SH-SY5Y (cell line): ENCODE measurements around the gene KRTAP2-1.

Experiments used
- GATA2 ChIP-seq: IDR thresholded peaks from 2 replicates; pipeline ENCODE4 v1.6.1; 2011; ENCODE audit warnings: mild to moderate bottlenecking, low read depth, low read length
- GATA3 ChIP-seq: IDR thresholded peaks from 2 replicates; pipeline ENCODE4 v1.6.1; 2011; ENCODE audit warnings: low read depth, mild to moderate bottlenecking, low read length, moderate library complexity

GRCh38 chr17:41061964-41062363, 14.8 kb upstream of the KRTAP2-1 start:
- TF ChIP-seq GATA3 (no peak), GATA2 (no peak)
